GM12874 (cell line): ENCODE measurements around the gene ADAM10.

ENCODE experiments used
- CTCF ChIP-seq: IDR thresholded peaks from 2 replicates; pipeline ENCODE4 v1.5.1; 2011; ENCODE audit warnings: low read depth, mild to moderate bottlenecking, control low read depth, low read length, moderate library complexity; ENCODE audit not compliant: insufficient read depth

Gene ADAM10

GRCh38 chr15:58598829-58599210 lies 150.7 kb downstream of the ADAM10 start:
- no peak for TF ChIP-seq CTCF

- no peak for TF ChIP-seq CTCF
Observed at GRCh38 chr15:58597943-58598828, 151.3 kb downstream of the ADAM10 start.

- TF ChIP-seq CTCF = no peak
Observed at GRCh38 chr15:58595516-58596263, 153.8 kb downstream of the ADAM10 start.

- no peak for TF ChIP-seq CTCF
Observed at GRCh38 chr15:58594898-58595297, 154.6 kb downstream of the ADAM10 start.

- TF ChIP-seq CTCF = no peak
Observed at GRCh38 chr15:58593870-58594269, 155.6 kb downstream of the ADAM10 start.

GRCh38 chr15:58590926-58591325 lies 158.6 kb downstream of the ADAM10 start:
- no peak for TF ChIP-seq CTCF

GRCh38 chr15:58590236-58590635 lies 159.3 kb downstream of the ADAM10 start:
- TF ChIP-seq CTCF = no peak
